Thoracic aorta (tissue), 2 donors: ENCODE measurements around the gene DCHS1. TPM values are rescaled to one million over a fixed set of nuclear protein-coding genes. Genes with fewer than 3 reads are reported as not detected.

Experiments
- ATAC-seq: fragments of 150-250 bp; one replicate; pipeline ENCODE4 v1.8.0; 2017; ENCODE audit warnings: low read depth; ENCODE audit not compliant: insufficient number of reproducible peaks, low FRiP score
- DNase-seq: peaks from one replicate; pipeline ENCODE4 v3.0.0-alpha.2; 2020; ENCODE audit warnings: low spot score
- H3K27ac ChIP-seq, 2 donors: fragments of 200-600 bp; sonication (generic); 1 replicate in 1 of 2; 2 replicates in 1 of 2; pipeline ENCODE4 v1.5.1; 2016; ENCODE audit warnings: mild to moderate bottlenecking in 2 of 2, moderate library complexity in 2 of 2
- H3K27me3 ChIP-seq: fragments of 200-600 bp; sonication (generic); replicated peaks from 2 replicates; pipeline ENCODE4 v1.6.0; 2016; ENCODE audit warnings: mild to moderate bottlenecking; ENCODE audit not compliant: insufficient read depth
- H3K36me3 ChIP-seq: fragments of 200-600 bp; sonication (generic); one replicate; pipeline ENCODE4 v1.5.1; 2016
- H3K4me1 ChIP-seq, 2 donors: fragments of 200-600 bp; sonication (generic); 1 replicate in 1 of 2; 2 replicates in 1 of 2; pipeline versions ENCODE4 v1.5.1 to v1.6.0; 2016; ENCODE audit warnings: low read depth in 2 of 2, mild to moderate bottlenecking in 1 of 2; ENCODE audit not compliant: control insufficient read depth in 1 of 2
- H3K4me3 ChIP-seq: fragments of 200-600 bp; sonication (generic); 2 replicates; pipeline ENCODE4 v1.5.1; 2016; ENCODE audit warnings: mild to moderate bottlenecking
- H3K9me3 ChIP-seq: fragments of 200-600 bp; sonication (generic); 2 replicates; pipeline ENCODE4 v1.5.1; 2016
- total RNA-seq, 2 donors: library from RNA; depleted of rRNA; stranded (reverse); fragments of >200 nt; gene quantifications; one replicate each; pipeline versions ENCODE4 v1.1.0 to v1.2.3, GENCODE V29; 2016
- TF ChIP-seq, protein P1 (sequence below): fragments of 200-600 bp; sonication (generic); IDR thresholded peaks from one replicate; pipeline ENCODE4 v1.5.1; 2019; ENCODE audit warnings: antibody characterized with exemption

DCHS1 gene
- total RNA-seq, 2 donors from 2014 or later, result 62.3 to 73.5 TPM

DNA sequence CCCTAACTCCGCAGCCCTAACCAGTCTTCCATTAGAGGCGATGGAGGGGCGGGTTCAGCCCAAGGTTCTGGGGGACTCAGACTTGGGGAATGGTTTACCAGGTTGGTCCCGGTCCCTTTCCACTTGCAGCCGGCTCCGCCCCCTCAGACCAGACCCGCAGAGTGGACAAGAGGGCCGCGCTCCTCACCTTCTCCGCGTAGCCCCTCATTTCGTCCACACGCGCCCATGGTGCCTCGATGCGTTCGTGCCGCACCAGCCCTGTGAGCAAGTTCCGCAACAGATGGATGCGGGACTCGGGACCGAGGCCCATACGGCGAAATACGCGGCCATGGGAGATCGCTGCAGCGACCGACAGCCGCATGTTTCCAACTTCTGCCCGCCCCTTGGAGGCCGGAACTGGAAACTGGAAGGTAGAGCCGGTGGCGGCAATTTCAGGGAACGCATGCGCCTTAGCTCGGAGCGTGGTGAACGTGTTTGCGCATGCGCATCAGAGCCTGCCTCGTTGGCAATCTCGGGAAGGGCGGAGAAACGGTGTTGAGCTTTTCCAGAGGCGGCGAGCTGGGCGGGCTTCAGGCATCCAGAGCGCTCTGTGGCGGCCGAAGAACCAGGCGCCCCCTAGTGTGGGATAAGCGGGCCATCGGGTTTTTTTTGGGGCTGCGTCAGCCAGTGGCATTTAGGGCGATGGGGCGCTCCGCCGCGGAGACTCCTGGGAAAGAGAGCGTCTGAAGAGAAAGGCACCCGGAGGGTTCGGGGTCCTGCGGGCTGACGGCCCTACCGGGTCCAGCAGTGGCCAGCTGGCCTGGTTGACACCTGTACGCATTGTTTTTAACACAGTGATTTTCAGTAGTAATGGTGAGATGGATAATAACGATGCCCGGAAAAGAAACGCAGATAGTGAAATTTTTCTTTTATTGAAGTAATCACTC is 27.6 kb upstream of the DCHS1 start, which contains the start of gene MRPL17:
MRPL17 (minus strand) TSS at position 405 of the 926 bp plus-strand sequence; CDS start at position 361, 44 bp downstream.
- ATAC-seq (peak; percentile 96), DNase-seq (peak; percentile 93)
- Histone ChIP-seq H3K27ac (peak within 1 kb of the TSS; percentile 79 to 85), H3K27me3 (no peaks in the 10 kb centered on the region), H3K36me3 (peaks cover 5% of the 10 kb centered on the region), H3K4me1 (peaks cover 7 to 17% of the 10 kb centered on the region in 2 donors), H3K9me3 (no peaks in the 10 kb centered on the region), H3K4me3 (peak within 1 kb of the TSS; percentile 83)
- TF ChIP-seq, protein P1, sequence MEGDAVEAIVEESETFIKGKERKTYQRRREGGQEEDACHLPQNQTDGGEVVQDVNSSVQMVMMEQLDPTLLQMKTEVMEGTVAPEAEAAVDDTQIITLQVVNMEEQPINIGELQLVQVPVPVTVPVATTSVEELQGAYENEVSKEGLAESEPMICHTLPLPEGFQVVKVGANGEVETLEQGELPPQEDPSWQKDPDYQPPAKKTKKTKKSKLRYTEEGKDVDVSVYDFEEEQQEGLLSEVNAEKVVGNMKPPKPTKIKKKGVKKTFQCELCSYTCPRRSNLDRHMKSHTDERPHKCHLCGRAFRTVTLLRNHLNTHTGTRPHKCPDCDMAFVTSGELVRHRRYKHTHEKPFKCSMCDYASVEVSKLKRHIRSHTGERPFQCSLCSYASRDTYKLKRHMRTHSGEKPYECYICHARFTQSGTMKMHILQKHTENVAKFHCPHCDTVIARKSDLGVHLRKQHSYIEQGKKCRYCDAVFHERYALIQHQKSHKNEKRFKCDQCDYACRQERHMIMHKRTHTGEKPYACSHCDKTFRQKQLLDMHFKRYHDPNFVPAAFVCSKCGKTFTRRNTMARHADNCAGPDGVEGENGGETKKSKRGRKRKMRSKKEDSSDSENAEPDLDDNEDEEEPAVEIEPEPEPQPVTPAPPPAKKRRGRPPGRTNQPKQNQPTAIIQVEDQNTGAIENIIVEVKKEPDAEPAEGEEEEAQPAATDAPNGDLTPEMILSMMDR, result peak; percentile 85

DNA sequence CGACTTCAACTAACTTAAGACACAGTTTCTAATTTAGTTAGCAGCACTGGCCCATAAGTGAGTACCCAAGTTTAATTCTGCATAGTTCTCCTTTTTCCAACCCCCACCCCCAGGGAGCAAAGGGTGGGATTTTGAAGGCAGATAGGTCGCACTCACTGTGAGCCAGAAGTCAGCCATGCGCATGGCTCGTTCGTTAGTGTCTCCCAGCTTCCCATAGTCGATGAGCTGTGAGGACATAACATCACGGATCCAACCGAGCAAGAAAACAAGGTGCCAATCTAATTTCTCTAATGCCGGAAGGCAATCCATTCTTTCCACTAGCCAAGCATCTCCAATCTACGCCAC is 27.0 kb upstream of the DCHS1 start:
- H3K9me3 ChIP-seq, result no peaks in the 10 kb centered on the region
- TF ChIP-seq, protein P1, result no peak
- peak overlapping the region; percentile 83 for H3K4me3 ChIP-seq
- H3K4me1 ChIP-seq, result peaks cover 7 to 17% of the 10 kb centered on the region in 2 donors
- ATAC-seq (no peak), DNase-seq (no peak)
- peaks cover 5% of the 10 kb centered on the region for H3K36me3 ChIP-seq
- peak overlapping the region; percentile 61 to 79 for H3K27ac ChIP-seq
- H3K27me3 ChIP-seq, result no peaks in the 10 kb centered on the region

DNA sequence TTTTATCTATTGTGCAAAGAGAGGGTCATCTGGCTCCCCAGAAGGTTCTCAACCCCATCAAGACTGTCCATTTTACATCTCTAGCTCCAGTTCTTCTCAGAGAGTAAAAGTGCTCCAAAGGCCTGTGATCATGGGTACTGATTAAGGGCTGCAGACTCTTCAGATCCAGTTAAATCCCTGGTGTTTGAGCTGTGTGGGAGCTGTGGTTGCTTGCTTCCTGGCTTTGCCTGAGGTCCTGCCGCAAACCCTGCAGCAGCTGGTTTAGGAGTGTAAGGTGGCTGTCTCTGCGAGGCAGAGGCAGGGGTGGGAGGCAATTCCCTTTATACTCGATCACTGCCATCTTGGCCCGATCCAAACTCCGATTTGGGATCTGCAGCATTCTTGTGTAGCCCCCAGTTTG is 26.3 kb upstream of the DCHS1 start:
- DNase-seq (no peak), ATAC-seq (no peak)
- peaks cover 5% of the 10 kb centered on the region for H3K36me3 ChIP-seq
- H3K9me3 ChIP-seq, result no peaks in the 10 kb centered on the region
- TF ChIP-seq, protein P1, result no peak
- H3K4me1 ChIP-seq, result peaks cover 7 to 17% of the 10 kb centered on the region in 2 donors
- H3K27ac ChIP-seq, result peak overlapping the region in 1 of 2 donors; percentile 79
- H3K27me3 ChIP-seq, result no peaks in the 10 kb centered on the region
- peak overlapping the region; percentile 83 for H3K4me3 ChIP-seq

DNA sequence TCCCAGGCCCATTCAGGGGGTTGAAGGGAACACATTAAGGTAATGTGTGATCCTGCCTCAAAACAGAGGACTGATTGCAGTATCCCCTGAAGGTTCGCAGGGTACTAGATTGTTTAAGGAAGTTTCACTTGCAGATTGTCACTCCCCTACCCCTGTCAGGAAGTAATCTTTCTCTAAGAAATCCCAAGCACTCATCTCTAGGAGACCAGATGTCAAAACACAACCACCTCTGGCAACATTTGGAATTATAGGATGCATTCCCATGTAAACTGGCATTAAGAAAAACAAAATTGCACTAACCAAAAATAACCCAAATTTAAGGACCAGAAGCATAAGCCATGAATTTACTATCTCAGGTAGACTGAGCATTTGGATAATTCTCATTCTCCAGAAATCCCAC is 25.9 kb upstream of the DCHS1 start:
- H3K4me3 ChIP-seq, result no peak overlapping the region
- H3K36me3 ChIP-seq, result peaks cover 5% of the 10 kb centered on the region
- ATAC-seq, result no peak
- TF ChIP-seq, protein P1, result no peak
- H3K27me3 ChIP-seq, result no peaks in the 10 kb centered on the region
- no peaks in the 10 kb centered on the region for H3K9me3 ChIP-seq
- no peak overlapping the region for H3K27ac ChIP-seq
- H3K4me1 ChIP-seq, result peaks cover 7 to 17% of the 10 kb centered on the region in 2 donors
- no peak for DNase-seq

DNA sequence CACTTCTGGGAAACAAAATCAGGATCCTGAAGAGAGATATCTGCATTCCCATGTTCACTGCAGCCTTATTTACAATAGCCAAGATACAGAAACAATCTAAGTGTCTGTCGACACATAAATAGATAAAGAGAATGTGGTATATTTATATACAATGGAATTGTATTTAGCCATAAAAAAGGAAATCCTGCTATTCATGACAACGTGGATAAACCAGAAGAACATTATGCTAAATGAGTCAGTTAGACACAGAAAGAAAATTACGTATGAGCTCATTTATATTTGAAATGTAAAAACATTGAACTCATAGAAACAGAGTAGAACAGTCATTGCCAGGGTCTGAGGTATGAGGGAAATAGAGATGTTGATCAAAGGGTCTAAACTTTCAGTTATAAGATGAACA is 21.4 kb upstream of the DCHS1 start:
- no peaks in the 10 kb centered on the region for H3K9me3 ChIP-seq
- peaks cover 3 to 11% of the 10 kb centered on the region in 2 donors for H3K4me1 ChIP-seq
- H3K4me3 ChIP-seq, result no peak overlapping the region
- ATAC-seq (no peak), DNase-seq (no peak)
- H3K27ac ChIP-seq, result no peak overlapping the region
- TF ChIP-seq, protein P1, result no peak
- no peaks in the 10 kb centered on the region for H3K27me3 ChIP-seq
- H3K36me3 ChIP-seq, result peaks cover 5% of the 10 kb centered on the region
